Non-pigmented ciliary epithelial cell (primary cell): ENCODE measurements around the gene DPF1.
A peak's percentile ranks its signal among the peaks of the same experiment; 100 is the strongest.

Source experiments
- DNase-seq: peaks from one replicate; pipeline ENCODE4 v3.0.0-alpha.2; 2010; ENCODE audit warnings: low read depth

DPF1 gene

GRCh38 chr19:38221421-38221820 lies 2.6 kb downstream of the DPF1 start:
- DNase-seq = no peak

GRCh38 chr19:38219221-38219620 lies 4.8 kb downstream of the DPF1 start:
- DNase-seq = no peak

DNA sequence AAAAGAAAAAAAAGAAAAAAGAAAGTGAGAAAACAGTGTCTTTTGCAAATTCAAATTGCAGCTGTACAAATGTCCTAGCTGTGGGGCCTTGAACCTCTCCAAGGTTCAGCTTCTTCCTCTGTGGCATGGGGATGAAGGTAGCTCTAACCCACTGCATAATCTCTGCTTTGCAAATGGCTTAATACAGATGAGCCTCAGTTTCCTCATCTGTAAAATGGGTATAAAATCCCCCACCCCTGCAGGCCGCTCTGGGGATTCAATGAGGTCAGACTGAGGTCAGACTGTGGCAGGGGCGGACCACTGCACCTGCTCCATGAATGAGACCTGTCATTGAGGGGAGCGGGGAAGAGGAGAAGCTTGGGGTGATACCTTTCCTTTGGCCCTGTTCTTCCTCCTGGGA lies 5.8 kb downstream of the DPF1 start:
- DNase-seq = no peak

- no peak for DNase-seq
Observed at GRCh38 chr19:38216785-38217641, 7.0 kb downstream of the DPF1 start.

DNA sequence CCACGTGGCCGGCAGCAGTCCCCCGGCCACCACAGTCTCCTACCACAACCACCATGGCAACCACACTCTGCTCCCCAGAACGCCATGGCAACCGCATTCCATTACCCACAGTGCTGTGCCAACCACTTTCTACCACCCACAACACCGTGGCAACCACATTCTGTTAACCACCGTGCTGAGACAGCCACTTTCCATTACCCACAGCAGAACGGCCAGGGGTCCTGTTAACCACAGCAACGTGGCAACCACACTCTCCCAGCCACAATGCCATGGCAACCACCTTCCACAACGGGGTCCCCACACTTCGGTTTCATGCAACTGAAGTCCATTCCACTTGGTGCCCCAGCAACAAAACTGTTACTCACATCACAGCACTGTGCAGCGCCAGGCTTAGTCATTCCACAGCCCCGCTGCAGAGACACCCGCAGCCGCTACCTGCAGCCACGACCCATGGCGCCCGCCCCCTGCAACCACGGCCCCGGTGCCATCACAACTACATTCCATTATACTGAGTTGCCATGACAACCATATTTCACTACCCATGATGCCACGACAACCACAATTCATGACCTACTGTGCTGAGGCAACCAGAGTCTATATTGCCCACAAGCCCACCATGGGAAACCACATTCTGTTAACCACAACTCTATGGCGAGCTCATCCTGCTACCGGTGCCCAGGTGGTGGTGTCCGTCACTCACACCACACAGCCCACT lies 10.0 kb downstream of the DPF1 start:
- DNase-seq = peak; percentile 24

GRCh38 chr19:38213469-38213868 lies 10.6 kb downstream of the DPF1 start:
- DNase-seq = no peak

GRCh38 chr19:38211766-38212165 lies 12.3 kb downstream of the DPF1 start:
- no peak for DNase-seq

DNA sequence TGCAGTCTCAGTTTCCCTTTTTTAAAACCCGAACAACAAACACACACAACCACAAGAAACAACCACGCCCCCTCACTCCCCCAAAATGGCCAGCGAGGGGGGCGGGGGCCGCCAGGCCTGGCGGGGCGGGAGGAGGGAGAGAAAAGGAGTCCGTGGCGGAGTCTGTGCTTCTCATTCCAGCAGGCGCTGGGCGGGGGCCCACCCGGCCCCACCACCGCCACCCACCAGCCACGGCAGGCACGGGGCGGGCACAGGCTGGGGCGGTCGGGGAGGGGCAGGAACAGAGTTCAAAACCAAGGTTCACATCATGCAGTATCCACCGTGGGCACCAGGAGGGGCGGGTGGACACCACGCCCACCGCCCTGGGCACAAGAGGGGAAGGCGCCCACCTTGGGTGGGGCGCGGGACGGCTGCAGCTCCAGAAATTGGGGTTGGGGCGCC lies 12.9 kb downstream of the DPF1 start:
- DNase-seq = no peak

- no peak for DNase-seq
Observed at GRCh38 chr19:38210458-38210987, 13.5 kb downstream of the DPF1 start.

GRCh38 chr19:38209671-38210457 lies 14.2 kb downstream of the DPF1 start:
- DNase-seq = no peak

- DNase-seq = no peak
Observed at GRCh38 chr19:38209152-38209551, 14.9 kb downstream of the DPF1 start.

- no peak for DNase-seq
Observed at GRCh38 chr19:38208571-38208970, 15.5 kb downstream of the DPF1 start.

- DNase-seq = no peak
Observed at GRCh38 chr19:38207543-38207942, 16.5 kb downstream of the DPF1 start.

DNA sequence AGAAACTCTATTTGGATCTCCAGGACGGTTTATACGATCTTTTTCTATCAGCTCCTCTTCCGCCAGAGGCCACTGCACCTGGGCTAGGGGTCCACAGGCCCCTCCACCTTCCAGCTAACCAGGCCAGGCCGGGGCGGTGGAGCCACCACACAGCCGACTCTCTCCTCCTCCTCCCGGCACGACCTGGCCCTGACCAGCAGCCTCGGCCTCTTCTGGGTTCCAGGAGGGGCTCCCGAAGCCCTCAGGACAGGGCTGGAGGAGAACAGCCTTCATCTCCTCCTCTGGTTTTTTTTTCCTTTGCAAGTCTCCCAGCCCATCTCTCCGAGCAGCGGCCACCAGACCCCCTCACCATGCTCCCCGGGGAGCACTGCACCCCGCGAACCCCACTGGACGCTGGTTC lies 17.1 kb downstream of the DPF1 start:
- DNase-seq = no peak

- DNase-seq = no peak
Observed at GRCh38 chr19:38206006-38206745, 17.8 kb downstream of the DPF1 start.

- no peak for DNase-seq
Observed at GRCh38 chr19:38204728-38205127, 19.3 kb downstream of the DPF1 start.

DNA sequence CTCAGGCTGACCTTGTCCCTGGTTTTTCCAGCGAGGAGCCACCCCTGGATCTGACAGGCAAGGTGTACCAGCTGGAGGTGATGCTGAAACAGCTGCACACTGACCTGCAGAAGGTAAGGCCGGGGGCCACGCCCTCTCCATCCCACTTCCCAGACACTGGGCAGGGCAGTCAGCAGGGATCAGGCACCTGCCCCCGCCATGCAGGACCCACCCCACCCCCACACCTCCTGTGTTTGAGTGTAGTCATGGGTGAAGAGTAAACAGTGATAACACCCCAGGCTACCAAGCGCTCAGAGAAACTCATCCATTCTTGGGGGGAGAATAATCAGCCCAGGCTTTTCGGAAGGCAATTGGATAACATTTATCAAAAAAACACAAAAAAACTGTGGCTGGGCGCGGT lies 19.9 kb downstream of the DPF1 start:
- DNase-seq = no peak

- DNase-seq = no peak
Observed at GRCh38 chr19:38203197-38203596, 20.8 kb downstream of the DPF1 start.

- DNase-seq = no peak
Observed at GRCh38 chr19:38202504-38202903, 21.5 kb downstream of the DPF1 start.

DNA sequence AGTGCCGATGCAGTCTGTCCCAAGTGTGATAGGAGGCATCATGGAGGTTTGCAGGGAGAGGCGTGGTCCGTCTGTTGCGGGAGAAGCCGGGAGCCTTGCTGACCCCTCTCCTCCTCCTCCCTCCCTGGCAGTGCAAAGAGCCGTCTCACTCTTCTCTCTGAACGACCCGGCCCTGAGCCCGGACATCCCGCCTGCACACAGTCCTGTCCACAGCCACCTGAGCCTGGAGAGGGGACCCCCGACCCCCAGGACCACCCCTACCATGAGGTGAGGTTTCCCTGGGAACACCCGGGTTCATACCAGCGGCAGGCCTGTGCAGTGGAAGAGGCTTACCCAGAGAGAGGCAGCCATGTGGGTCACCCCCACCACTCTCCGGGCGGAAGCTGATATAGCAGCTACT lies 22.3 kb downstream of the DPF1 start:
- no peak for DNase-seq

GRCh38 chr19:38199340-38199739 lies 24.7 kb downstream of the DPF1 start:
- no peak for DNase-seq
